ENCODE measurements around the gene ASB13.

Gene ASB13

DNA sequence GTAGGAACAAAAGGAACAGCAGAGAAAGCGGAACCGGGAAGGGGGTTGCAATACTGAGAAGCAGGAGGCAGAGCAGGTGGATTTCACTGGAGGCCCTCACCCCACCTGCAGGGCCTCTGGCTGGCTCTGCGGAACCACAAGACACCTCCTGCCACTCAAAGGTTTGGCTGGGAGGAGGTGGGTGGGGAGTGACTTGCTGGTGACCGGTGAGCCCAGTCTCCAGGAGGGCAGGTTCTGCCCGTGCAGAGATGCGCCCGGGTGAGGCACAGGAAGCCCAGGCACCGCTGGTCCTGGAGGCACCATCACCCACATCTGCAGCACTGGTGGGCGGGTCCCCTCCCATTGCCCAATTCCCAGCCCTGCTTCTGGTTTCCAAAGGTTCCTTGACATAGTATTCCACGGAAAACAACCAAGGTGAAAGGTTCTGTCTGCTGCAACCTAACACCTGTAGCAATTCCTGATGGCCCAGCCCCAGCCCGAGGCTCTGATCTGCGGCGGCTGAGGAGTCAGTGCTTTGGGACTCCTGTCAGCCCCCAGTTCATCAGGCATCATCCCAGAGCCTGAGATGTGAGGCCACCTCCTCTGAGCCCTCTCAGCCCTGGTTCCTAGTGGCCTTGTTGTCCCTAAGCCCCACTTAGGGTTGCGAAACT is 77.3 kb downstream of the ASB13 start:
- DNase-seq (ENCODE audit: low read depth in 2 of 2) = no peak
